ENCODE results near the gene SPAG16. TPM values are rescaled to one million over a fixed set of nuclear protein-coding genes. Genes with fewer than 3 reads are reported as not detected.

Gene SPAG16
- total RNA-seq, 2 donors from 2014 or later, result 27.1 to 29.2 TPM

DNA sequence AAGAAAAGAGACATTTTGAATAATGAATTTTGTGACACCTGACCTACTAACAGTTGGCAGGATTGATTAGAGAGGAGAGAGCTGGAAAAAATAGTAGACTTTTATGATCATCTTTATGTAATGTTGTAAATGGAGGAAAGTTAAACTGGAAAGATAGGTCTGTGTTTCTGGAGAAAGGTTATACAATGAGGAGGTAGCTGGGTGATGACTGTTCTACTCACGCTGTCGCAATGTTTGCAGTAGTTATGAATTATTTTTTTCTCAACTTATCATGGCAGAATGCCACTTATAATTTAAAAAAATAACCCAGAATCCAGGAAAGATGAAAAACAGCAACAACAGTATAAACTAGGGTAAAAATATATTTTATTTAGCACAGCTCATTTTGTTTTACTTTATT, 364.9 kb downstream of the SPAG16 start:
- no peak overlapping the region for H3K27ac ChIP-seq
- no peak overlapping the region for H3K4me3 ChIP-seq
- 75% methylated on average over 2 of the region's 2 CpGs for WGBS
- intact Hi-C loops (cut with DNase I), result no loop called here
- no peaks in the 10 kb centered on the region for H3K4me1 ChIP-seq (replicated peaks)
- H3K27me3 ChIP-seq (replicated peaks; ENCODE audit: insufficient read depth), result no peaks in the 10 kb centered on the region
- DNase-seq (ENCODE audit: low spot score), result no peak
- TF ChIP-seq POLR2A (IDR thresholded peaks at IDR 0.05) (no peak), POLR2AphosphoS5 (IDR thresholded peaks at IDR 0.05) (no peak)
- TF ChIP-seq, protein P1, sequence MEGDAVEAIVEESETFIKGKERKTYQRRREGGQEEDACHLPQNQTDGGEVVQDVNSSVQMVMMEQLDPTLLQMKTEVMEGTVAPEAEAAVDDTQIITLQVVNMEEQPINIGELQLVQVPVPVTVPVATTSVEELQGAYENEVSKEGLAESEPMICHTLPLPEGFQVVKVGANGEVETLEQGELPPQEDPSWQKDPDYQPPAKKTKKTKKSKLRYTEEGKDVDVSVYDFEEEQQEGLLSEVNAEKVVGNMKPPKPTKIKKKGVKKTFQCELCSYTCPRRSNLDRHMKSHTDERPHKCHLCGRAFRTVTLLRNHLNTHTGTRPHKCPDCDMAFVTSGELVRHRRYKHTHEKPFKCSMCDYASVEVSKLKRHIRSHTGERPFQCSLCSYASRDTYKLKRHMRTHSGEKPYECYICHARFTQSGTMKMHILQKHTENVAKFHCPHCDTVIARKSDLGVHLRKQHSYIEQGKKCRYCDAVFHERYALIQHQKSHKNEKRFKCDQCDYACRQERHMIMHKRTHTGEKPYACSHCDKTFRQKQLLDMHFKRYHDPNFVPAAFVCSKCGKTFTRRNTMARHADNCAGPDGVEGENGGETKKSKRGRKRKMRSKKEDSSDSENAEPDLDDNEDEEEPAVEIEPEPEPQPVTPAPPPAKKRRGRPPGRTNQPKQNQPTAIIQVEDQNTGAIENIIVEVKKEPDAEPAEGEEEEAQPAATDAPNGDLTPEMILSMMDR (IDR thresholded peaks at IDR 0.05), result no peak
- no peaks in the 10 kb centered on the region for H3K36me3 ChIP-seq
- no peaks in the 10 kb centered on the region for H3K9me3 ChIP-seq

DNA sequence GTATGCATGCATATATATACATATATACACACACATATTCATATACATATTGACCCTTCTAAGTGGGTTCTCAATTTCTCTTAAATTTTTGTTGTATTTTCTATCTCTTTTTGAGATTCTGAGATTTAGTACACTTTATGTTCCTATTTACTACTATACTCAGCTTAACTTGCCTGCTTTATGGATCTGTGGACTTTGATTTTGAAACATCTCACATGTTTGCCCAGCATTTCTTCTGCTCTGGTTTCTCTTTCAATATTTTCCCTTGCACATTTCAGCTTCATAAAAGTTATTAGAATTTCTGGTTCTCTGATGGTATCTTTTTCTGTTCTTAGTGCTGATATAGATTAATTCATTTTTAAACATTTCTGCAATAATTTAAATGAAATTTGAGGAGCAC, 380.6 kb downstream of the SPAG16 start:
- no peak overlapping the region for H3K4me3 ChIP-seq
- H3K4me1 ChIP-seq (replicated peaks), result no peaks in the 10 kb centered on the region
- no peak for DNase-seq (ENCODE audit: low spot score)
- no peak overlapping the region for H3K27ac ChIP-seq
- no peaks in the 10 kb centered on the region for H3K9me3 ChIP-seq
- H3K36me3 ChIP-seq, result no peaks in the 10 kb centered on the region
- no peak for TF ChIP-seq POLR2A (IDR thresholded peaks at IDR 0.05)
- TF ChIP-seq, protein P1 (IDR thresholded peaks at IDR 0.05), result no peak
- no peak for TF ChIP-seq POLR2AphosphoS5 (IDR thresholded peaks at IDR 0.05)
- no peaks in the 10 kb centered on the region for H3K27me3 ChIP-seq (replicated peaks; ENCODE audit: insufficient read depth)
- intact Hi-C loops (cut with DNase I), result no loop called here

DNA sequence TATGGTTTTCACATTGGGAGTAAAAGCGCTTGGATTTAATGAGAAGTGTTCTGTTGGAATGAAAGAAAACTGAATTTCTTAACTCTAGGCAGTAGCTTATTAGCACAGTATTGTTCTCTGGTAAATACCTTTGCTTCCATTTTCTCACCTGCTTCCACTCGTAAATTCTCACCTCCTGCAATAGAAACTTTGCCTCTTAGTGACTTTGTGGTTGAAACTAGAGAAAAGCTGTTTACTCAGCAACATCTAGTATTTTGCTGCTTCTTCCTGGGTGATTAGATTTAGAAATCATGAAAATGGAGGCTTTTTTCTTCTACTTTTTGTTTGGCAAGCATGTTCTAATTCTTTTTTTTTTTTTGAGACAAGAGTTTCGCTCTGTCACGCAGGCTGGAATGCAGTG, 385.4 kb downstream of the SPAG16 start:
- no peaks in the 10 kb centered on the region for H3K9me3 ChIP-seq
- H3K4me3 ChIP-seq, result no peak overlapping the region
- intact Hi-C loops (cut with DNase I), result no loop called here
- H3K27me3 ChIP-seq (replicated peaks; ENCODE audit: insufficient read depth), result no peaks in the 10 kb centered on the region
- no peak overlapping the region for H3K27ac ChIP-seq
- no peaks in the 10 kb centered on the region for H3K4me1 ChIP-seq (replicated peaks)
- H3K36me3 ChIP-seq, result no peaks in the 10 kb centered on the region
- WGBS, result 81% methylated on average over 4 of the region's 4 CpGs
- DNase-seq (ENCODE audit: low spot score), result no peak
- no peak for TF ChIP-seq POLR2A (IDR thresholded peaks at IDR 0.05)
- TF ChIP-seq POLR2AphosphoS5 (IDR thresholded peaks at IDR 0.05), result no peak
- TF ChIP-seq, protein P1 (IDR thresholded peaks at IDR 0.05), result no peak

DNA sequence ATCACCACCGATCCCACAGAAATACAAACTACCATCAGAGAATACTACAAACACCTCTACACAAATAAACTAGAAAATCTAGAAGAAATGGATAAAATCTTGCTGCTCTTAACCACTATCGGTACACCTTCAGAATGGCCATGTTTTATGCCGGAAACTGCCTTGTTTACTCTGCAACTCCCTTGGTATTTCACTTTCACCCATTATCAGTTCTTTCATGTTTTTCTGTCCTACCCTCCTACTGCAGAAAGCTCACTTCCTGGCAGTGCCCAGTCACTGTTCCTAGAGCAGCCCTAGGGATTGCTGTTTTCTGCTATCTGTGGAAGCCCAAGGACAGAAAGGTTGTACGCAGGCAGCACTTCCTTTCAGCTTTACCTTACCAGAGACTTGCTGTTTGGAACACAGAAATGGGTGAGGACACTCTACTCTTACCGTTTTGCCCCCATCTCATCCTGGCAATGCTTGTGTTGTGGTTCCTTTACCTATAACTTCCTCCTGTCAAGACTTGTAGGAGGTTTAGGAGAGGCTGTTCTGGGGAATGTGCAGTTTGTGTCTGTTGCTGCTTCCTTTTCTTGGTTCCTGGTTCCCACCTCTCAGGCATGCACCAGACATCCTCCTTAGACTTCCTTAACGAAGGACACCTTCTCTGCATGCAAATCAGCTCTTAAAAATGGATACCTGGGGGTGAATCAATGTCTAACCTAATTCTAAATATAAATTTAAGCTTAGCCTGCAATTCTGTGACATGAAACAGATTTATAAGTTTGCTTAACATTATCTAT, 394.4 kb downstream of the SPAG16 start:
- Histone ChIP-seq H3K4me3 (no peak overlapping the region), H3K27me3 (replicated peaks; ENCODE audit: insufficient read depth) (no peaks in the 10 kb centered on the region), H3K4me1 (replicated peaks) (no peaks in the 10 kb centered on the region), H3K9me3 (no peaks in the 10 kb centered on the region), H3K36me3 (no peaks in the 10 kb centered on the region), H3K27ac (no peak overlapping the region)
- TF ChIP-seq, protein P1 (IDR thresholded peaks at IDR 0.05), result no peak
- TF ChIP-seq POLR2AphosphoS5 (IDR thresholded peaks at IDR 0.05) (no peak), POLR2A (IDR thresholded peaks at IDR 0.05) (no peak)
- DNase-seq (ENCODE audit: low spot score), result no peak
- 77% methylated on average over 6 of the region's 6 CpGs for WGBS
- intact Hi-C loops (cut with DNase I), result no loop called here

DNA sequence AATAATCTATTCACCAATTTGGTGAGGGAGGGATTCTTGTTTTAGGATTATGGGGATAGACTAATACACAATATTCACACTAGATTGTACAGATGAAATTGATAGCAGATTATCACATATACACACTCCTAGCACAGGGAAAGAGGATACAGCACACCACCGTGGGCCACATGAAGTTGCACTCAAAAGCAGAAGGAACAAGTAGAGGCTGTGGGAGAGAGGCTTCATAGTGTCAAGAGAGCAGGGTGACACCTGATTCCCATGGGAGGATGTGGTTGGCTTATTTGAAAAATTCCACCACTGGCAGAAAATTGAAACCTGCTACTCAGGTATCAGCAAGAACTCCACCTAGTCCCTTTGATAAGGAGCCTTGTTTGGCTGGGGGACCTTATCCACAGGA, 395.6 kb downstream of the SPAG16 start:
- no peak for DNase-seq (ENCODE audit: low spot score)
- WGBS, result 79% methylated on average over 1 of the region's 1 CpG
- intact Hi-C loops (cut with DNase I), result no loop called here

More for the DNA sequence above, 395.6 kb downstream of the SPAG16 start:
- H3K4me1 ChIP-seq (replicated peaks), result no peaks in the 10 kb centered on the region
- H3K27ac ChIP-seq, result no peak overlapping the region
- H3K9me3 ChIP-seq, result no peaks in the 10 kb centered on the region
- TF ChIP-seq POLR2AphosphoS5 (IDR thresholded peaks at IDR 0.05) (no peak), POLR2A (IDR thresholded peaks at IDR 0.05) (no peak)
- TF ChIP-seq, protein P1 (IDR thresholded peaks at IDR 0.05), result no peak
- H3K4me3 ChIP-seq, result no peak overlapping the region
- no peaks in the 10 kb centered on the region for H3K36me3 ChIP-seq
- H3K27me3 ChIP-seq (replicated peaks; ENCODE audit: insufficient read depth), result no peaks in the 10 kb centered on the region

Data from prostate gland (tissue), 2 donors.